NCI-H69 (cell line): ENCODE results near the gene PWP2.
"Not testable (repeated sequence)": the region's sequence is repeated elsewhere in the genome, so short reads cannot be mapped to it uniquely, and the experiment has no call there.

ENCODE experiments used
- DNase-seq: peaks from one replicate; lab custom pipeline; 2025; lab: John Stamatoyannopoulos, UW

The PWP2 gene

DNA sequence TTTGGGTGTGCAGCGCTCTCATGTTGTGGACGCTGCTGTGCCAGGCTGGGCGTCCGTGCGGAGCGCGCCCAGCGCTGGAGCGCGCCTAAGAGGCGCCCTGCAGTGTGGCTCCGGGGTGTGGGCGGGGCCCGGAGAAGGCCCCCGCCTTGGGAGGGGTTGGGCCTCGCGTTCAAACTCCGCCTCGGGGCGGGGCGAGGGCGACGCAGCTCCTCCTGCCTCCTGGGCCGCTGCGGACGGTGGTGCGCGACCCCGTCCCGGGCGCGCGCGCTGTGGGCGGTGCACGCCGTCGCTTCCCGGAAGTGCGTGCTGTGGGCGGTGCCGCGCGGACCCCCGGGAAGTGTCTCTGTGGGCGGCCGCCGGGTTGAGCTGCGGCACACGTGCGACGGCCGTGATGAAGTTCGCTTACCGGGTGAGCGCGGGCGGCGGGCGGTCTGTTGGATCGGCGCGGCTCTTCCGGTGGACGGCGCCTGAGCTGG lies at the start of gene PWP2:
Gene PWP2, plus strand, starts transcription at position 374 of the 476 bp plus-strand sequence. Its CDS starts 18 bp downstream, at position 392.
- not testable (repeated sequence) for DNase-seq

DNA sequence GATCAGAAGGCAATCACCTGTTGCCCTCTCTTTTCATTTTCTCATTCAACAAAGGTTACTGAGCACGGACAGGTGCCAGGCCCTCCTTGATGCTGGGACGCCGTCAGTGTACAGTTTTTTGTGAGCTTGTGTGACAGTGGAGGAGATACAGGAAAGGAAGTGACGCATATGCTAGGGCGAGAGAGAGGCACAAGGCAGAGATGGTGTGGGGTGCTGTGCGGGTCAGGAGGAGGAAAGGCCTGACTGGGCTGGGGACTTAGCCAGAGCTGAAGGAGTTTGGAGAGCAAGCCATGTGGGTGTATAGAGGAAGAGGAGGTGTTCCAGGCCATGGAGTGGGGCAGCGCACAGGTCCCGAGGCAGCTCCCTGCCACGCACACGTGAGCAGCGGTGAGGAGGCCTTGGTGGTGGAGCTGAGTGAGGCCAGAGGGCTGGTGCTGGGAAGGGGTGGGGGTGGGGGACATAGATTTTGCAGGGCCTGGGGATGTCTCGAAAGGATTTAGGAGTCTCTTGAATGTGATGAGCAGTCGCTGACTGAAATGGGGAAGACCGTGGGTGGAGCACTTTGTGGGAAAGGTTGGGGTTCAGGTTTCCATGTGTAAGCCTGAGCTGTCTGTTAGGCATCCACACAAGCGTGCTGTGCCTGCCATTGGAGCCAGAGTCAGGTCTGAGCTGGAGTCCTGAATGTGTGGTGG lies 49.1 kb upstream of the PWP2 start:
- no peak for DNase-seq

DNA sequence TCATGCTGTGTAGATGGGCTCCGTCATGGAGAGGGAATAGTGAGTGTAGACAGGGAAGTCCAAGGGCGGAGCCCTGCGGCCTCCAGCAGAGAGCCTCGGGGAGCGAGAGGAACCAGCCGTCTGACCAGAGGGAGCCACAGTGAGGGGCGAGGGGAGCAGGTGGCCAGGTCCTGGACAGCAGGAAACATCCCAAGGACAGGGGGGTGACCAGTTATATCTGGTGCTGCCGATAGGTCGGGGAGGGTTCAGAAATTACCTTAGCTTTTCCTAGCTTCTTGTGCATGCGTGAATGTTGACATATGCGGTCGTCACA lies 48.6 kb upstream of the PWP2 start:
- peak; percentile 64 for DNase-seq

DNA sequence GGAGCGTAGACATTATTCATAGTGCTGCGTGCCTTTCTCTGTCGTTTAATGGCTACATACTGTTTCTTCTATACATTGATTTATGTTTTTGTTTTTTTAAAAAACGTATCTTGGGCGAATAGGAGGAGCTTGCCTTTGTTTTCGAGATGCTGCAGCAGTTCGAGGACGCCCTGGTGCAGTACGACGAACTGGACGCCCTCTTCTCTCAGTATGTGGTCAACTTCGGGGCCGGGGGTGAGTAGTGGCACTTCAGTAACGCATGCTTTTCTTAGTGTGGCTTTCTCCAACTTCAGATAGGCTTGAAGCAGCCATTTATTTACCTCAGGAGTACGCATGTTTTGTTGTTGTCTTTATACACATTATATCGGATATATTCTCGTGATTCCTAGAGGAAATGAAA lies 48.2 kb upstream of the PWP2 start:
- no peak for DNase-seq

DNA sequence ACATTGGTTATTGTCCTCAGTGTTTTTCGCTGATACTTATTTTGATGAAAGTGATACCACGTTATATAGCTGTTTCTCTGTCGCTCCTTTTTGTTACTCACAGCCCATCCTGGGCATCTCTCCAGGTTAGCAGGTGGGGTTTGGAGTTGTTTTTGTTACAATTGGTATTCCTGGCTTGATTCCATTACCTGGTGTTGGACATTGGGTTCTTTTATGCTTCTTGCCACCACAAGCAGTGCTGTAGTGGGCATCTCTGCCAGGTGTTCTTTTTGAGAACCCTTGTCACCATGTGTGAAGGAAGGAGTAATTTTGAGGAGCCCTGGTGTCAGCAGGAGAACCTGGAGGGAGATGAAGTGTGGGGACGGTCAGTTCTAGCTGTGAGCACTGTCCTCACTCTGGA lies 47.5 kb upstream of the PWP2 start:
- peak; percentile 85 for DNase-seq

DNA sequence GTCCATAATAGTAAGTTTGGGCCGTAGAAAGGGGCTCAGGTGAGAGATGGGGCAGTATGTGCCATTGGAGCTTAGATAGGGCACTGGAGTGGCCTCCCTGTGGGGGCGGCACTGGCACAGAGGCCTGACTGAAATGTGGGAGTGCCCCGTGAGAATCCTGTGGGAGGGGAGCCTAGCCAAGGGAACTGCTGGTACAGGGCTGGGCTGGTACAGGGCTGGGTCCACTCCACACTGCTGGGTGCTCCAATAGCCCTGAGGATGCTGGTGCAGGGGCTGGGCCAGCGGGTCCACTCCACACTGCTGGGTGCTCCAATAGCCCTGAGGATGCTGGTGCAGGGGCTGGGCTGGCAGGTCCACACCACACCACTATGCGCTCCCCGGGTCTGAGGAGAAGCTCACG lies 44.8 kb upstream of the PWP2 start:
- no peak for DNase-seq

DNA sequence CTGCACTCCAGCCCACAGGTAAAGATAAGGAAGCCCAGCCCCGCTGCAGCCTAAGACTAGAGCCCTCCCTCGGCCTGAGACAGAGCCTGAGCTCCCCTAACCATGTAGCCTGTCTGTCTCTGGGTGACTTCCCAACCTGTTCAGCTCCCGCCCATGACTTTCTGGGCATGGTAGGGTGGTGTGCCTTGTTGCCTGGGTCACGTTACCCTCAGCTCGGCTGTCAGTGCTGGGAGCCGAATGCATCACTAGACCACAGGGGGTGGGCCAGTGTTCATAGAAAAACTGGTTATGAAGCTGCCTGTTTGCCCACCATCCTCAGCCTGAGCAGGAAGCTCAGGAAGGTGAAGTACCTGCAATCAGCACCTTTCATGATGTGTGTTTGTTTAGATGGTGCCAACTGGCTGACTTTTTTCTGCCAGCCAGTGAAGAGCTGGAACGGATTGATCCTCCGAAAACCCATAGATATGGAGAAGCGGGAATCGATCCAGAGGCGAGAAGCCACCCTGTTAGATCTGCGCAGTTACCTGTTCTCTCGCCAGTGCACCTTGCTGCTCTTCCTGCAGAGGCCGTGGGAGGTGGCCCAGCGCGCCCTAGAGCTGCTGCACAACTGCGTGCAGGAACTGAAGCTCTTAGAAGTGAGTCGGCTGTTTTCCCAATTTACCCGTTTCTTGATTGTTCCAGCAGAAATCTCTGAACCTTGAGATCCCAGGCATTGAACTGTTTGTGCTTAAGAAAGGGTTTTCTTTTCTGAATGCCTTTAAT lies 43.9 kb upstream of the PWP2 start:
- peak; percentile 21 for DNase-seq

DNA sequence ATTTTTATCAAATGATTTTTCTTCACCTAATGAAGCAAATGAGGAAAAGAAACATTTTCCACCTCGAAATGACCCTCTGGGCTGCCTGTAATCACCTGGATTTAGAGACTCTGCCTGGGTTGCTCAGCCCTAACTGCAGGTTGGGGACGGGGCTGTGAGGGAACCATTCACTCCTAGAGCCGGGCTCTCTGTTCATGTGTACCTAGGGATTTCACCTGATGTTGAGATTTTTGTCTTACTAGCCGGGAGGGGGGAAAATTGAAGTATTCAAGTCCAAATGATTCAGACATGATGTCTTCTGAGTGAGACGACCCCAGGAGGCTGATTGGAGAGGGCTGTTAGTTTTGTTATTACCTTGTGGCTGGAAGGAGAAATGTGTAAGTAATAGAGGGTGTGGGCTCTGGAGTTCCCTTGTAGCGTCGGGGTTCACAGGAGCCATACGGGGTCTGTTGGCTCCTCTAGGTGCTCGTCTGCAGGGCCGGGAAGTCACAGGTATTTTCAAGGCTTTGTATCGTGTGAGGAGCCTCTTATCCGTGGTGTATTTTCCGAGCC lies 42.3 kb upstream of the PWP2 start:
- no peak for DNase-seq

DNA sequence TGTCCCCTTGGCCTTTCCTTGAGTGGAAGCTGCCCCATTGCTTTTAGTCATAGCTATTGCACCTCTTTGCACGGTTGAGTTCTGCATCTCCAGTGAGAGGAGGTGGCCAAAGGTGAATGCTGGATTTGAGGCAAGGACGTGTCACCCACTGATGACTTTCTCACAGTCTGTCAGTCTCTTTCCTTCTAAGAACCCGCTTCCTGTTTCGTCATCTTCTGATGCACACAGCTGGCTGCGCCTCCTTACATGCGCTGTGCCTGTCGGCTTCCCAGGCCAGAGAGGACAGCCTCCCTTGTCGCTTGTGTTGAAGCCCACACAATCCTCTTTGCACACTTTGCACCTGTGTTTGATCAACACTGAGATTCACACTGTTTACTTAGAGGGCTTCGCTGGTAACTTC lies 41.8 kb upstream of the PWP2 start:
- DNase-seq, result no peak

DNA sequence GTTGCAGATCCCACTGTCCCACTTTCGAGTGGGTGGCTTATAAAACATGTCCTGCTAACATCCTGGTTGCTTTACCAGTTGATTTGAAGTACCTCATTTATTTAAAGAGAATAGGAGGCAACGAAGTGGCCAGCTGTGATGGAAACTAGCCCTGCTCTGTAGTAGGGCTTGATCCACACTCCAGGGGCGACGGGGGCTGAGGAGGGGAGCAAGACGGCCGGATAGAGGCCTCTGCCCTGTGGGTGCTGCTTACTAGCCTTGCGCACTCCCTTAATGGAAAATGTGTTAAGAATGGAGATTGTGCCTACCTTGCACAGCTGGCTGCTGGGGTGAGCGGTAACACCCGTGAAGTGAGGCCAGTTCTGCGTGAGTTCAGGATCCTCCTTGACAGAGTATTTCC lies 41.1 kb upstream of the PWP2 start:
- no peak for DNase-seq

DNA sequence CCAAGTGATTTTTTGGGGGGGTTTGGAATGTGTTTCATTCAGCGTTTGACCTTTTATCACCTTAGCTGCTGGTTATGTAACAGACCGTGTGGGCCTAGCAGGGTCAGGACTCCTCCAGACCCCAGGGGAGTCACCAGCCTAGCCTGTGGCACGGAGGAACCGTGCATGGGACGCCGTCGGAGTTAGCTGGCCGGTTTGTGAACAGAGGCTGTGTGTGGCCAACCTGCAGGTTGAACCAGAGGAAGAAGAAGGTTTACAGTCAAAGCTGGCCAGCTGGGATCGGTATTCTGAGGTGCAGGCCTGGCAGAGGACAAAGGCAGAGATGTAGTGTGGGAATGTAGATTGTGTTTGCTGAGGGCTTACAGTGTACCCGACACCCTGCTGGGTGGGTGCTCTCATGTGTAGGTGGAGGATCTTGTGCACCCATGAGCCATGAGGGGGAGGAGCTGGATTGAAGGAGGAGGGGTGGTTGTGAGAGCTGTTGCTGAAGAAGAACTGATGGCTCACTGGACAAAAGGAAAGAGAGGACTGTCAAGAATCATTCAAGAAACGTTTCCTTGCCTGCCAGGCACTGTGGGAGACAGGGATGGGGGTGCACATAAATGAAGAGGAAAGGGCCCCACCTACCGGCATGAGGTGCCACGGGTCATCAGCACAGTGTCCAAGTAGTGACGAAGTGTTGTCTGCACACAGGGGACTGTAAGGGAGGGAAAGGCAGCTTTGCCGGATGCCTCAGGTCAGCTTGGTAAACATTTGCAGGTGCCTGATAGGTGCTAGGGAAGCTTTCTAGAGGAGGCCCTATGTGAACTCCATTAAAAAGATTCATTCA lies 40.0 kb upstream of the PWP2 start:
- DNase-seq, result no peak

DNA sequence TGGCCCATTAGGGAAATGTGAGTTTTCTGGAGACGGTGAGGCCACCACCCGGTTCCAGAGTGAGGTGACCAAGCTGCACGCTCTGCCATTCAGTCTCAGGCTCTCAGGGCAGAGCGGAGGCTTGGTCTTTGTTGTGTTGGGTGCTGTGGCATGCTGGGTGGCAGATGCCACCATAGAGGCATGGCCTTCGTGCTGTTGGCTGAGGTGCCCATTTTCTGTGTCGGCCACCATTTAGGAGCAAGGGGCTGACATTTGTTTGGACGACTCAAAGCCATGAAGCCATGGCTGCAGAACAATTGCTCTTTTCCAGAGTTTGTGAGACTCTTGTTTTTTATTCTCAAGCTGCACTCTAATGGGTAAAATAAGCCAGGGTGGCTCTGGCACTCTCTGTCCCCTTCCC lies 36.8 kb upstream of the PWP2 start:
- DNase-seq, result no peak

DNA sequence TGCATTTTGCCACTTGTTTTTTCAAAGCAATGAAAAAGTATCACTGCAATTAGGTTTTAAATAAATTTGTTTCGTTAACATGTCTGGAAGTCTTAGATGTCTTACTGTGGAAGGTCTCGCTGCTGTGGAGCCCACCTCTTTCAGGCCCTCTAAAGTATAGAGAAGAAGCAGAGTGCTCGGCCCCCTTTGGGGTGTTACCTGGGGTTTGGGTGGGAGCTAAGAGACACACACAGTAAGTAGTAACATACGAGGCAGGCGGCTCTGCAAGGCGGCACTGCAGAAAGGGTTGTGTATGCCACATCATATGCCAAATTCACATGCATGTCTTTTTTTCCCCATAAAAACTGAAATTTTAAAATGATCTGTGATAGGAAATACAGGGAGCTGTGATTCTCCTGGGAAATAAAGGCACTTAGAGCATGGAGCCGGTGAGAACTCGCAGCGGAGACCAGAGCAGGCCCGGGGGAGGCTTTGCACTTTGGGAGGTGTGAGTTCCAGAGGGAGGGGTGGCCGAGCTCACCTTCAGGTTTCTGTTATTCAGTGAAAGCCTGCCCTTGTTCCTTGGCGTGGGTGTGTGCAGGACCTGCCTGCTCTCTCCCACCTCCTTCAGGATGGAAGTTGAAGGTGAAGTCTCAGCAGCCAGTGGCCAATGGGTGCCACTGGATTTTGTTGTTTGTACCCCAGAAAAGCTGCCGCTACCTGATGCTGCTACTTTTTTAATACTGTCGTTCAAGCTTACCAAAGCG lies 35.7 kb upstream of the PWP2 start:
- DNase-seq, result no peak

DNA sequence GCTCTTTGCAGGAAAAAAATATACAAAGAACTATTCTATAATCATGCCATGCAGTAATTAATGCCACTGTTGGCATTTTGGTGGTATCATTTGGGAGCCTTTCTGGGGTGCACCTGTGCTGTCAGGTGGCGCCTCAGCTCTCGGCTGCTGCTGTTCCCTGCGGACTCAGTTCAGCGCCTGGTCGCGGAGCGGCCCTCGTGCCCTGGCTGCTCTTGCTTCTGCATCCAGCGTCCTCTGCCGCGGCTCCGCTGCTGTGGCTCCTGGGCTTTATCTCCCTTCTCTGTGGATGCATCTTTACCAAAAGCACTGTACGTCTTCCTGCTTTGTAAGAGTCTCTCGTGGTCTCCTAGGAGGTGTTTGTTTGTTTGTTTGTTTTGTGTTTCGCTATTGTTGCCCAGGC lies 35.1 kb upstream of the PWP2 start:
- DNase-seq, result no peak

DNA sequence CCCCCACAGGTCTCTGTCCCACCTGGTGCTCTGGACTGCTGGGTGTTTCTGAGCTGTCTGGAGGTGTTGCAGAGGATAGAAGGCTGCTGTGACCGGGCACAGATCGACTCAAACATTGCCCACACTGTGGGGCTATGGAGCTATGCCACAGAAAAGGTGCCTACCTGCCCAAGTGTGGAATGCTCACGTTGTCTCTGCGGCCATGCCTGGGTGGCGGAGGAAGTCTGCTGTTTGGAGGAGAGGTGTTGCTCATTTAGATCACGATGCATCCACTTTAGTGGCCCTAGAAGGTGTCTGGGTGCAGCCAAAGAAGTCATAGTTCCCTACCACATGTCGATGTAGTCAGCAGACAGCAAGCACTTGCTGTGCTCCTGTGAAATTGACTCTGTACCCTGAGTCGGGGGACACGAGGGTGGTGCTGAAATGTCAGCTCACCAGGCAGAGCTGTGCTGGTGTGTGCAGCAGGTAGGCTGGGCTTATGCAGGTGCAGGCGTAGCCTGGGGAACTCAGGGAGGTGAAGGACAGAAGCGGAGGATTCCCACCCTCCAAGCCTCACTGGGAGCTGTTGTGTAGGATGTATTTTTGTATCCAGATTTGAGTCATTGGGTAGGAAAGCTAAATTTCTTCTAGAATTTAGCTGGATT lies 32.8 kb upstream of the PWP2 start:
- DNase-seq, result no peak

DNA sequence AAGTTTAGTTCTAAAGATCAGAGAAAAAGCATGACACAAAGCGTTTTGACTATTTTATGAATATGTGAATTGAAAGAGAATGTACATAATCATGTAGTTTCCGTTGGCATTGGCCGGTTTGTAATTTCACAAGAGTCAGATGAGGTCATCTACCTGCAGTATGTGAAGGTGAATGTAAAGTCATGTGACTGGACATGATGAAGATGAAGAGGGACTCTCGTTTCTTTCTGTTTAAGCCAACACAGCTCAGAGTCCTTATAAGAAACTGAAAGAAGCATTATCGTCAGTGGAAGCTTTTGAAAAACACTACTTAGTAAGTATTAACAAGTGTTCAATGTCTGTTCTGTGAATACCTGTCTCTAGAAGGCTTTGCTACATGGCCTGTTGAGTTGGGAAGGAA lies 30.9 kb upstream of the PWP2 start:
- no peak for DNase-seq

DNA sequence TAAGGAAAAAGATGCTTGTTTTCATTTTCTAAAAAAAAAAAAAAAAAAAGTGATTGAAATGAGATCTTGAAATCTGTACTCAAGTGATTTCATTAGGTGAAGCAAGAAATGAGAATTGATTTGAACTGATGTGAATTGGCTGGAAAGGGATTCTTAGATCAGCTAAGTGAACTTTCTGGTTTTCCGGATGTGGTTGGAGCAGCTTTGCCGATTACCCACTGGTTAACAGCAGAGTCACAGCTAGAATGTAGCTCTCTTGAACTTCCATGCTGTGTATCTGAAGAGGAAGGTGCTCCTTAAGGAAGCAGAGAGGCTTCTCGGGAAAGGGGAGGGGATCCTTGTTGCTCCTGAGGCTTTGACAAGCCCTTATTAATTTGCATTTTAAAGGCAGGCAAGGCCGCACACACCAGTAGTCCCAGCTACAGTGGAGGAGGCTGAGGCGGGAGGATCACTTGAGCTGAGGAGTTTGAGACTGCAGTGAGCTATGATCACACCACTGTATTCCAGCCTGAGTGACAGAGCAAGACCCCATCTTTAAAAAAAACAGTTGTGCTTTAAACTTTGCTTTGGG lies 28.7 kb upstream of the PWP2 start:
- no peak for DNase-seq

DNA sequence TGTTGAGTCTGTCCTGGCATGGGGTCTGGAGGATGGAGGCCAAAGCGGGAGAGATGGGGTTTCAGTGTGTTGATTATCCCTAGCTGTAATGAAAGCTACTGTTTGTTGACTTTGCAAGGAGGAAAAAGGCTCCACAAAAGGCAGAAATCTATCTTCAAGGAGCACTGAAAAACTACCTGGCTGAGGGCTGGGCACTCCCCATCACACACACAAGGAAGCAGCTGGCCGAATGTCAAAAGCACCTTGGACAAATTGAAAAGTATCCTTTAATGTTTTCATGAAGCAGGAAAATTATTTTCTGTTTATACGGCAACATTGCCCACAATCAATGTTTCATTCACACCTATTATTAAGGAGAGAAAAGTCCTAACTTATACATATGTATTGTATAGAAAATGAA lies 27.8 kb upstream of the PWP2 start:
- no peak for DNase-seq

DNA sequence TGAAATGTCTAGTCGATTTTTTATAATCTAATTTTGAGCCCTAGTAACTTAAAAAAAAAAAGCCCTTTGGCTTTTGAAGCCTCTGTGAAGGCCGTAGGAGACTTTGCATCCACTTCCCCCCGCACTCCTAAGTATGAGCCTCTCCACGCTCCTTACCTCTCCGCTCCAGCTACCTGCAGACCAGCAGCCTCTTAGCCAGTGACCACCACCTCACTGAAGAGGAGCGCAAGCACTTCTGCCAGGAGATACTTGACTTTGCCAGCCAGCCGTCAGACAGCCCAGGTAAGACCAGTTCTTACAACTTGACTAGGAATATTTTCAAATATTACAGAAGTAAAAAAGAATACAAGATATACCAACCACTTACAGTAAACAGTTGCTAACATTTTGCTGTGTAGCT lies 27.4 kb upstream of the PWP2 start:
- DNase-seq, result no peak

DNA sequence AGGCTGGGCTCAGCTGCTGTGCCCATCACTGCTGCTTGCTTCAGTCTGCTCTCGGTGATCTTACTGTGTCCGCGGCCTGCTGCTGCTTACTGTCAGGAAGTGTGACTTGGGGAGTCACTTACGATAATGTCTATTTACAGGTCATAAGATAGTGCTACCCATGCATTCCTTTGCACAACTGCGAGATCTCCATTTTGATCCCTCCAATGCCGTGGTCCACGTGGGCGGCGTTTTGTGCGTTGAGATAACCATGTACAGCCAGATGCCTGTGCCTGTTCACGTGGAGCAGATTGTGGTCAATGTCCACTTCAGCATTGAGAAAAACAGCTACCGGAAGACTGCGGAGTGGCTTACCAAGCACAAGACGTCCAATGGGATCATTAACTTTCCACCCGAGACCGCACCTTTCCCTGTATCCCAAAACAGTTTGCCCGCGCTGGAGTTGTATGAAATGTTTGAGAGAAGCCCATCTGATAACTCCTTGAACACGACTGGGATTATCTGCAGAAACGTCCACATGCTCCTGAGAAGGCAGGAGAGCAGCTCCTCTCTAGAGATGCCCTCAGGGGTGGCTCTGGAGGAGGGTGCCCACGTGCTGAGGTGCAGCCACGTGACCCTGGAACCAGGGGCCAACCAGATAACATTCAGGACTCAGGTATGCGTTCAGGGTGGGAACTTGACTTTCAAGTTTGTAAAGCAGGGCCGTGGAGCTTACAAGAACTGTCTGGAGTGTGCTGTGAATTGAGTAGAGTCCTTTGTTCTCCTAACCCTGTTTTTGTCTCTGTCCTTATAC lies 24.4 kb upstream of the PWP2 start:
- no peak for DNase-seq
